ENCODE data around the gene ELF2.

DNA sequence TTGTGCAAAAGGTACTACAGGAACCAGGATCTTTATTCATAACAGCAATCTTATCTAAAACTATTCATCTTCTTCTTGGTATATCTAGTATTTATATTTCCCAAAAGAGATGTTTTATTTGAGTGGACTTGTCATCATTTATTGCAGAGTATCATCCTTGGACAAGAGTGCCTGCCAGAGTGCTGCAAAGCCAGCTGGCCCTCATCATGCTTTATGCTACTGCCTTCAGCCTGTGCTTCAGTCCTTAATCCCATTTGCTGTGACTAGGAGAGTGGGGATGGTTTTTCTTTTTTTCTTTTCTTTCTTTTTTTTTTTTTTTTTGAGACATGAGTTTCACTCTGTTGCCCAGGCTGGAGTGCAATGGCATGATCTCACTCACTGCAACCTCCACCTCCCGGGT is 33.5 kb upstream of the ELF2 start:
- TF ChIP-seq EZH2 (IDR thresholded peaks at IDR 0.05; ENCODE audit: insufficient read depth, low read length): no peak
- TF ChIP-seq, protein P1, sequence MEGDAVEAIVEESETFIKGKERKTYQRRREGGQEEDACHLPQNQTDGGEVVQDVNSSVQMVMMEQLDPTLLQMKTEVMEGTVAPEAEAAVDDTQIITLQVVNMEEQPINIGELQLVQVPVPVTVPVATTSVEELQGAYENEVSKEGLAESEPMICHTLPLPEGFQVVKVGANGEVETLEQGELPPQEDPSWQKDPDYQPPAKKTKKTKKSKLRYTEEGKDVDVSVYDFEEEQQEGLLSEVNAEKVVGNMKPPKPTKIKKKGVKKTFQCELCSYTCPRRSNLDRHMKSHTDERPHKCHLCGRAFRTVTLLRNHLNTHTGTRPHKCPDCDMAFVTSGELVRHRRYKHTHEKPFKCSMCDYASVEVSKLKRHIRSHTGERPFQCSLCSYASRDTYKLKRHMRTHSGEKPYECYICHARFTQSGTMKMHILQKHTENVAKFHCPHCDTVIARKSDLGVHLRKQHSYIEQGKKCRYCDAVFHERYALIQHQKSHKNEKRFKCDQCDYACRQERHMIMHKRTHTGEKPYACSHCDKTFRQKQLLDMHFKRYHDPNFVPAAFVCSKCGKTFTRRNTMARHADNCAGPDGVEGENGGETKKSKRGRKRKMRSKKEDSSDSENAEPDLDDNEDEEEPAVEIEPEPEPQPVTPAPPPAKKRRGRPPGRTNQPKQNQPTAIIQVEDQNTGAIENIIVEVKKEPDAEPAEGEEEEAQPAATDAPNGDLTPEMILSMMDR (IDR thresholded peaks at IDR 0.05; ENCODE audit: insufficient read depth, low read depth, low read length): no peak
